Endodermal cell (in vitro differentiated cells): ENCODE data around the gene CCNK. TPM values are rescaled to one million over a fixed set of nuclear protein-coding genes. Genes with fewer than 3 reads are reported as not detected.

Experiments used
- DNase-seq: peaks from one replicate; pipeline ENCODE4 v3.0.0-alpha.2; 2017
- H3K27ac ChIP-seq: 2 replicates; pipeline ENCODE4 v1.5.1; 2013; ENCODE audit warnings: mild to moderate bottlenecking, low read depth, low read length, moderate library complexity
- H3K27me3 ChIP-seq: 2 replicates; pipeline ENCODE4 v1.6.1; 2013; ENCODE audit warnings: mild to moderate bottlenecking, low read length, moderate library complexity; ENCODE audit not compliant: insufficient read depth, control insufficient read depth, poor library complexity, severe bottlenecking
- H3K36me3 ChIP-seq: 2 replicates; pipeline ENCODE4 v1.7.0; 2013; ENCODE audit warnings: mild to moderate bottlenecking, low read length, moderate library complexity; ENCODE audit not compliant: control insufficient read depth, insufficient read depth
- H3K4me1 ChIP-seq: one replicate; pipeline ENCODE4 v1.7.0; 2013; ENCODE audit warnings: low read length; ENCODE audit not compliant: control insufficient read depth, insufficient read depth
- H3K4me3 ChIP-seq: 2 replicates; pipeline ENCODE4 v1.5.1; 2013; ENCODE audit warnings: mild to moderate bottlenecking, low read length, moderate library complexity
- H3K9ac ChIP-seq: 2 replicates; pipeline ENCODE4 v1.6.1; 2013; ENCODE audit warnings: mild to moderate bottlenecking, low read length, moderate library complexity; ENCODE audit not compliant: poor library complexity, severe bottlenecking; ENCODE audit errors: extremely low read depth
- H3K9me3 ChIP-seq: 2 replicates; pipeline ENCODE4 v1.6.1; 2013; ENCODE audit warnings: mild to moderate bottlenecking, low read length, moderate library complexity; ENCODE audit not compliant: control insufficient read depth
- H3K27ac Mint-ChIP-seq: 2 replicates; pipeline ENCODE4 v1.8.0; 2020; ENCODE audit warnings: mixed read lengths
- H3K27me3 Mint-ChIP-seq: 2 replicates; pipeline ENCODE4 v1.8.0; 2021; ENCODE audit warnings: mild to moderate bottlenecking, mixed read lengths; ENCODE audit not compliant: insufficient read depth
- H3K36me3 Mint-ChIP-seq: 2 replicates; pipeline ENCODE4 v1.8.0; 2020; ENCODE audit warnings: low read depth, mixed read lengths
- H3K4me1 Mint-ChIP-seq: 2 replicates; pipeline ENCODE4 v1.8.0; 2020; ENCODE audit warnings: mixed read lengths
- H3K4me3 Mint-ChIP-seq: 2 replicates; pipeline ENCODE4 v1.8.0; 2020; ENCODE audit warnings: mild to moderate bottlenecking, moderate library complexity, mixed read lengths
- H3K9me3 Mint-ChIP-seq: 2 replicates; pipeline ENCODE4 v1.8.0; 2020; ENCODE audit warnings: mild to moderate bottlenecking, mixed read lengths
- WGBS, 2 experiments: methylation state at CpG; one replicate each; pipeline versions ENCODE4 v1.1.5 to v1.1.7; 2013; ENCODE audit warnings: missing lambda C conversion rate in 2 of 2, mixed read lengths in 1 of 2; ENCODE audit not compliant: insufficient coverage in 1 of 2, insufficient read length in 1 of 2; 5-methylcytosine and 5-hydroxymethylcytosine counted together
- total RNA-seq, 2 donors: library from RNA; stranded (reverse); fragmentation: NEBNext Ultra II Directional in 1 of 2; extraction: Animal tissue kit (Norgen Biotek cat#: 25700) in 1 of 2; gene quantifications; 2 replicates in 1 of 2; 3 replicates in 1 of 2; pipeline ENCODE4 v1.2.1, GENCODE V29; 2021
- TF ChIP-seq, protein P1 (sequence below): fragments of 200-600 bp; sonication (generic); conservative IDR thresholded peaks from 2 replicates; pipeline ENCODE4 v1.5.0; 2021; ENCODE audit warnings: antibody characterized with exemption, mild to moderate bottlenecking

CCNK gene
- total RNA-seq, 2 donors from 2014 or later, result 71.5 to 77.1 TPM

DNA sequence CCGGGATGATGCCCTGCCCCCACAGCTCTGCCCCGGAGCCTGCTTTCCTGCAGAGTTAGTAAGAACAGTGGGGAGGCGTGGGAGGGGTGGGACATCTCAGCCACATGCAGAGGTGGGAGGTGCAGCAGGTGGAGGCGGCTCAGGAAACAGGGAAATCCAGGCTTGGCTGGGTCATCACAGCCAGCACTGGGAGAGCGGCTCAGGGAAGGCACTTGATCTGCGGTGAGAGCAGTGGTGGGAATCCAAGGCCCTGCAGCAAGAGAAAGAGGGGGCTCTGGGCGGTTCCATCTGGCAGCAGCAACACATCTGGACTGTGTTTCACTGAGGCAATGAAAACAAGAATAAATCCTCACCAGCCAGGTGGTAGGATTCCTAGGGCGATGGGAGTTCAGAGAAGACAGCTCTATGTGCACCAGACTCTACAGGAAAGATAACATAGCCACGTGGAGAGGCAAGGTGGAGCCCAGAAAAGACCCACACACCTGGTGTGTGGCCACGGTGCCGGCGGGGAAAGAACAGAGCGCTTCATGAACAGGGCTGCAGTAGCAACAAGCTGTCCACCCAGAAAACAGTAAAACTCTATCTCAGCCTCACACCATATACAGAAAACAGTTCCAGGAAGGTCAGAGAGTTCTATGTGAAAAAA lies 65.1 kb downstream of the CCNK start:
- Histone ChIP-seq H3K27me3 (no peaks in the 10 kb centered on the region), H3K4me3 (no peak overlapping the region), H3K36me3 (no peaks in the 10 kb centered on the region), H3K9ac (no peak overlapping the region), H3K9me3 (no peaks in the 10 kb centered on the region), H3K4me1 (peaks cover 13% of the 10 kb centered on the region), H3K27ac (no peak overlapping the region)
- no peak overlapping the region for H3K27ac Mint-ChIP-seq
- no peak overlapping the region for H3K4me3 Mint-ChIP-seq
- TF ChIP-seq, protein P1, sequence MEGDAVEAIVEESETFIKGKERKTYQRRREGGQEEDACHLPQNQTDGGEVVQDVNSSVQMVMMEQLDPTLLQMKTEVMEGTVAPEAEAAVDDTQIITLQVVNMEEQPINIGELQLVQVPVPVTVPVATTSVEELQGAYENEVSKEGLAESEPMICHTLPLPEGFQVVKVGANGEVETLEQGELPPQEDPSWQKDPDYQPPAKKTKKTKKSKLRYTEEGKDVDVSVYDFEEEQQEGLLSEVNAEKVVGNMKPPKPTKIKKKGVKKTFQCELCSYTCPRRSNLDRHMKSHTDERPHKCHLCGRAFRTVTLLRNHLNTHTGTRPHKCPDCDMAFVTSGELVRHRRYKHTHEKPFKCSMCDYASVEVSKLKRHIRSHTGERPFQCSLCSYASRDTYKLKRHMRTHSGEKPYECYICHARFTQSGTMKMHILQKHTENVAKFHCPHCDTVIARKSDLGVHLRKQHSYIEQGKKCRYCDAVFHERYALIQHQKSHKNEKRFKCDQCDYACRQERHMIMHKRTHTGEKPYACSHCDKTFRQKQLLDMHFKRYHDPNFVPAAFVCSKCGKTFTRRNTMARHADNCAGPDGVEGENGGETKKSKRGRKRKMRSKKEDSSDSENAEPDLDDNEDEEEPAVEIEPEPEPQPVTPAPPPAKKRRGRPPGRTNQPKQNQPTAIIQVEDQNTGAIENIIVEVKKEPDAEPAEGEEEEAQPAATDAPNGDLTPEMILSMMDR, result no peak
- H3K36me3 Mint-ChIP-seq, result no peaks in the 10 kb centered on the region
- H3K4me1 Mint-ChIP-seq, result peaks cover 51% of the 10 kb centered on the region
- WGBS, 2 experiments, result 38 to 44% methylated on average over 8 to 13 of the region's 13 CpGs
- H3K9me3 Mint-ChIP-seq, result no peaks in the 10 kb centered on the region
- peak; percentile 79 for DNase-seq
- no peaks in the 10 kb centered on the region for H3K27me3 Mint-ChIP-seq

DNA sequence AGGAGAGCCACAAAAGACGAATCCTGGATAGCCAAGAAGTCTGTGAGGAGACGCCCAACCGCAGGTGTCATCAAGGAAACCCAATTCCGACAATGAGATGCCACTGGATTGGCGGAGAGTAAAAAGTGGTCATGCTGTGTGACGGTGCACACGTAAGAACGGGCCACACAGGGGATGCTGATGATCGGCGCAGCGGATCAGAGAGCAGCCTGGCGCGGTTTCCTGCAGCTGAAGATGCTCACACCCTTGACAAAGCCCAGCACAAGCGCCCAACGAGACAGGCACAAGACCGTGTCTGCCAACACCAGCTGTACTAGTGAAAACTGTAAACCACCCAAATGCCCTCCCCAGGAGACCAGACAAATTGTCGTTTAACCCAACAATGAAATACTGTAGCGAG lies 67.0 kb downstream of the CCNK start:
- Histone ChIP-seq H3K27ac (no peak overlapping the region), H3K27me3 (no peaks in the 10 kb centered on the region), H3K4me3 (no peak overlapping the region), H3K9ac (no peak overlapping the region), H3K4me1 (peaks cover 13% of the 10 kb centered on the region), H3K9me3 (no peaks in the 10 kb centered on the region), H3K36me3 (no peaks in the 10 kb centered on the region)
- TF ChIP-seq, protein P1, result no peak
- DNase-seq, result no peak
- H3K4me3 Mint-ChIP-seq, result no peak overlapping the region
- H3K4me1 Mint-ChIP-seq, result peaks cover 51% of the 10 kb centered on the region
- no peaks in the 10 kb centered on the region for H3K27me3 Mint-ChIP-seq
- no peak overlapping the region for H3K27ac Mint-ChIP-seq
- no peaks in the 10 kb centered on the region for H3K9me3 Mint-ChIP-seq
- no peaks in the 10 kb centered on the region for H3K36me3 Mint-ChIP-seq
- WGBS, 2 experiments, result 94 to 97% methylated on average over 15 to 18 of the region's 18 CpGs

DNA sequence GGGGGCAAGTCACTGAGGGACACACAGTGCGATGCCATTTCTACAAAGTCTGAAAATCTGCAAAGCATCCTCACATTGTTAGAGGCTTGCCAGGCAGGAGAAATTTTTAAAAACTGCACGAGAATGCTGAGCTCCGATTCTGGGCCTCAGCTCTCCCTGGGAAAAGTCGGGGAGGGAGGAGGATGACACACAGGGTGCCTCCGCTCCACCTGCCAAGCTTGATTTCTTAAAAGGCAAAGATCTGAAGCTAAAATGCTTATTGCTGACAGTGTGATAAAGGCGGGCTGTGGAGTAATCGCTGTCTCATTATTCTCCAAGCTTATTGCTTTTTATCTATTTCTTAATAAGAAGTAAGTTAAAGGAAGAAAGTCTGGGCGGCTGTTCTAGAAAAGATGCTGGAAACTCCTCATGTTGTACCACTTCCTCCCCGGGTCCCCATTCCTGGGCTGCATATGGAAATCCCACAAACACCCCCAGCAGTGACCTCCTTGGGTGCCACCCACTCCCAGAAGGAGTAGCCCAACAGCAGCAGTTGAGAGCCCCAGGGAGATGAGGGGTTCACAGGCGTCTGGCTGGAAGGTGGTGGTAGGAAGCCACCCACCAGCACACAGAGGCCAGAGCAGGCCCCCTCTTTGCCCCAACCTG lies 67.8 kb downstream of the CCNK start:
- peaks cover 51% of the 10 kb centered on the region for H3K4me1 Mint-ChIP-seq

More for the DNA sequence above, 67.8 kb downstream of the CCNK start:
- Histone ChIP-seq H3K9ac (no peak overlapping the region), H3K27me3 (no peaks in the 10 kb centered on the region), H3K4me1 (peaks cover 13% of the 10 kb centered on the region), H3K36me3 (no peaks in the 10 kb centered on the region), H3K4me3 (no peak overlapping the region), H3K27ac (no peak overlapping the region), H3K9me3 (no peaks in the 10 kb centered on the region)
- H3K27ac Mint-ChIP-seq, result peak overlapping the region; percentile 72
- DNase-seq, result no peak
- H3K4me3 Mint-ChIP-seq, result no peak overlapping the region
- no peaks in the 10 kb centered on the region for H3K9me3 Mint-ChIP-seq
- TF ChIP-seq, protein P1, result no peak
- WGBS, 2 experiments, result 88 to 89% methylated on average over 5 to 9 of the region's 10 CpGs
- H3K27me3 Mint-ChIP-seq, result no peaks in the 10 kb centered on the region
- no peaks in the 10 kb centered on the region for H3K36me3 Mint-ChIP-seq
